GM23338 (cell line): ENCODE results near the gene WFDC13. TPM values are rescaled to one million over a fixed set of nuclear protein-coding genes. Genes with fewer than 3 reads are reported as not detected.
A peak's percentile ranks its signal among the peaks of the same experiment; 100 is the strongest.

Source experiments
- ATAC-seq: fragments of 200-7000 bp; cut with Tn5 transposase; 3 replicates; pipeline ENCODE4 v1.9.1; 2020
- DNase-seq: peaks from one replicate; pipeline ENCODE4 v3.0.0-alpha.2; 2015; ENCODE audit warnings: low spot score
- H2AFZ ChIP-seq: fragments of 200-600 bp; sonication (generic); 2 replicates; pipeline ENCODE4 v1.8.0; 2016; ENCODE audit warnings: antibody characterized with exemption, mild to moderate bottlenecking, moderate library complexity
- H3F3A ChIP-seq: fragments of 200-600 bp; sonication (generic); replicated peaks from 2 replicates; pipeline ENCODE4 v1.8.0; 2017; ENCODE audit warnings: antibody characterized with exemption, mixed run types, low read depth
- H3K27ac ChIP-seq: fragments of 200-600 bp; sonication (generic); 2 replicates; pipeline ENCODE4 v1.6.1; 2016; ENCODE audit warnings: low read depth
- H3K27me3 ChIP-seq: fragments of 200-600 bp; sonication (generic); 2 replicates; pipeline ENCODE4 v1.8.0; 2016; ENCODE audit warnings: mild to moderate bottlenecking, mixed run types, moderate library complexity; ENCODE audit not compliant: insufficient read depth
- H3K36me3 ChIP-seq: fragments of 200-600 bp; sonication (generic); 2 replicates; pipeline ENCODE4 v1.8.0; 2016; ENCODE audit warnings: mild to moderate bottlenecking; ENCODE audit not compliant: insufficient read depth
- H3K4me1 ChIP-seq: fragments of 200-600 bp; sonication (generic); 2 replicates; pipeline ENCODE4 v1.8.0; 2016; ENCODE audit warnings: mild to moderate bottlenecking, moderate library complexity; ENCODE audit not compliant: insufficient read depth
- H3K4me2 ChIP-seq: fragments of 200-600 bp; sonication (generic); 2 replicates; pipeline ENCODE4 v1.7.1; 2017; ENCODE audit warnings: mixed run types
- H3K4me3 ChIP-seq: fragments of 200-600 bp; sonication (generic); 2 replicates; pipeline ENCODE4 v1.6.1; 2016; ENCODE audit warnings: mixed run types
- H3K79me2 ChIP-seq: fragments of 200-600 bp; sonication (generic); replicated peaks from 2 replicates; pipeline ENCODE4 v1.8.0; 2017; ENCODE audit warnings: mild to moderate bottlenecking; ENCODE audit not compliant: insufficient read depth
- H3K9me2 ChIP-seq: fragments of 200-600 bp; sonication (generic); 2 replicates; pipeline ENCODE4 v1.8.0; 2017; ENCODE audit not compliant: insufficient read depth
- H4K20me1 ChIP-seq: fragments of 200-600 bp; sonication (generic); replicated peaks from 2 replicates; pipeline ENCODE4 v1.8.0; 2017; ENCODE audit warnings: mild to moderate bottlenecking; ENCODE audit not compliant: insufficient read depth
- H3K27ac Mint-ChIP-seq: 2 replicates; pipeline ENCODE4 v1.8.0; 2020; ENCODE audit warnings: inconsistent platforms, mild to moderate bottlenecking, moderate library complexity, mixed read lengths
- H3K27me3 Mint-ChIP-seq: 3 replicates; pipeline ENCODE4 v1.8.0; 2022; ENCODE audit warnings: low read depth, mild to moderate bottlenecking, moderate library complexity, mixed read lengths, inconsistent platforms; ENCODE audit not compliant: insufficient read depth, poor library complexity
- H3K36me3 Mint-ChIP-seq: 3 replicates; pipeline ENCODE4 v1.8.0; 2021; ENCODE audit warnings: low read depth, mild to moderate bottlenecking, inconsistent platforms, moderate library complexity, mixed read lengths
- H3K4me1 Mint-ChIP-seq: 3 replicates; pipeline ENCODE4 v1.8.0; 2020; ENCODE audit warnings: mild to moderate bottlenecking, inconsistent platforms, mixed read lengths
- H3K4me3 Mint-ChIP-seq: 3 replicates; pipeline ENCODE4 v1.8.0; 2021; ENCODE audit warnings: moderate library complexity, mild to moderate bottlenecking, inconsistent platforms, mixed read lengths
- H3K9me3 Mint-ChIP-seq: 3 replicates; pipeline ENCODE4 v1.8.0; 2020; ENCODE audit warnings: moderate library complexity, mild to moderate bottlenecking, inconsistent platforms, mixed read lengths
- EZH2phosphoT487 ChIP-seq: fragments of 200-600 bp; sonication (generic); IDR thresholded peaks from one replicate; pipeline ENCODE4 v1.8.1; 2018; ENCODE audit warnings: antibody characterized with exemption; ENCODE audit not compliant: unreplicated experiment
- STAT1 ChIP-seq: IDR thresholded peaks from one replicate; pipeline ENCODE4 v1.6.1; 2016; ENCODE audit warnings: antibody characterized with exemption; ENCODE audit not compliant: unreplicated experiment
- ZNF114 ChIP-seq: fragments of 250-450 bp; sonication (Bioruptor Pico); IDR thresholded peaks from 2 replicates; pipeline ENCODE4 v1.5.0; 2020; ENCODE audit warnings: mild to moderate bottlenecking, moderate library complexity
- ZNF462 ChIP-seq: fragments of 250-450 bp; sonication (Bioruptor Pico); IDR thresholded peaks from 2 replicates; pipeline ENCODE4 v1.5.0; 2020; ENCODE audit warnings: mild to moderate bottlenecking, moderate library complexity
- polyA plus RNA-seq: library from polyadenylated mRNA; unstranded; fragments of >200 nt; fragmentation: Nextera tagmentation; extraction: Ambion mirVana; gene quantifications from 2 replicates; pipeline ENCODE4 v1.2.1, GENCODE V29; 2016
- total RNA-seq: library from RNA; depleted of rRNA; stranded (reverse); fragments of >200 nt; shearing (Covaris generic); gene quantifications from 2 replicates; pipeline ENCODE4 v1.2.3, GENCODE V29; 2014
- TF ChIP-seq, protein P1 (sequence below): IDR thresholded peaks from 2 replicates; pipeline ENCODE4 v1.6.1; 2016; ENCODE audit warnings: antibody characterized with exemption

Gene WFDC13
- total and polyA plus RNA-seq, 2 experiments from 2014 or later: not detected

DNA sequence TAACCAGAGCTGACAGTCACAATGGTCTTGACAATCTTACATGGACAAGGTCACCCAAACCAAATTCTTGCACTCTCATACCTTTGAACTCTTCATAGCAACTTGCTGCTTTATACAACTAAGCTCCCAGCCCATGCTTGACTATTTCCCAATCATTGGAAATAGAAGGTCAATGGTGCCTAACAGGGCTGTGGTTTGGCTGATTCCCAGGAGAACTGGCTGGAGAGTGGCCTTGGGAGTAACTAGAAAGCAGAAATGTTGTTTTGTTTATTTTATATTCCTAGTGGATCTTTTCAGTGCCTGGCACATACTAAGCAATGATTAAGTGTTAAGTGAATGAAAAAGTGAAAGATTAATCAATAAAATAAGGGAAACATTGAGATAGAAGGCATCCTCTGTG lies 23.3 kb downstream of the WFDC13 start:
- Histone ChIP-seq H3K79me2 (no peaks in the 10 kb centered on the region), H3K4me1 (no peaks in the 10 kb centered on the region), H3F3A (no peaks in the 10 kb centered on the region), H2AFZ (no peak overlapping the region), H4K20me1 (no peaks in the 10 kb centered on the region), H3K27ac (no peak overlapping the region), H3K27me3 (no peaks in the 10 kb centered on the region), H3K36me3 (no peaks in the 10 kb centered on the region), H3K9me2 (peaks cover 2% of the 10 kb centered on the region; the same call in 1 of the 2 replicates), H3K4me2 (no peak overlapping the region), H3K4me3 (no peak overlapping the region)
- Mint-ChIP-seq H3K27me3 (no peaks in the 10 kb centered on the region), H3K36me3 (no peaks in the 10 kb centered on the region; the same call in 1 of the 3 replicates), H3K9me3 (peaks cover 4% of the 10 kb centered on the region; the same call in 2 of the 3 replicates), H3K4me1 (no peaks in the 10 kb centered on the region; the same call in 2 of the 3 replicates), H3K4me3 (no peak overlapping the region), H3K27ac (no peak overlapping the region)
- TF ChIP-seq STAT1: no peak
- DNase-seq: no peak
- no peak for ATAC-seq

- H3K36me3 Mint-ChIP-seq: peaks cover 11% of the 10 kb centered on the region; the same call in 2 of the 3 replicates
- H3K27ac Mint-ChIP-seq: no peak overlapping the region
- no peaks in the 10 kb centered on the region for H4K20me1 ChIP-seq
- no peaks in the 10 kb centered on the region for H3K79me2 ChIP-seq
- H3K27ac ChIP-seq: no peak overlapping the region
- no peak overlapping the region for H3K4me3 ChIP-seq
- peaks cover 20% of the 10 kb centered on the region for H3K9me3 Mint-ChIP-seq
- 0 out of 2 replicates have a peak overlapping the region, but pooled peaks have one; percentile 2 for H2AFZ ChIP-seq
- H3K27me3 Mint-ChIP-seq: no peaks in the 10 kb centered on the region
- no peak for TF ChIP-seq ZNF114 (CRISPR knock-in tag)
- no peak for TF ChIP-seq EZH2phosphoT487
- TF ChIP-seq ZNF462 (CRISPR knock-in tag): no peak
- TF ChIP-seq, protein P1, sequence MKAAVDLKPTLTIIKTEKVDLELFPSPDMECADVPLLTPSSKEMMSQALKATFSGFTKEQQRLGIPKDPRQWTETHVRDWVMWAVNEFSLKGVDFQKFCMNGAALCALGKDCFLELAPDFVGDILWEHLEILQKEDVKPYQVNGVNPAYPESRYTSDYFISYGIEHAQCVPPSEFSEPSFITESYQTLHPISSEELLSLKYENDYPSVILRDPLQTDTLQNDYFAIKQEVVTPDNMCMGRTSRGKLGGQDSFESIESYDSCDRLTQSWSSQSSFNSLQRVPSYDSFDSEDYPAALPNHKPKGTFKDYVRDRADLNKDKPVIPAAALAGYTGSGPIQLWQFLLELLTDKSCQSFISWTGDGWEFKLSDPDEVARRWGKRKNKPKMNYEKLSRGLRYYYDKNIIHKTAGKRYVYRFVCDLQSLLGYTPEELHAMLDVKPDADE: no peak
- no peak for TF ChIP-seq STAT1
- H3K27me3 ChIP-seq: no peaks in the 10 kb centered on the region
- H3K4me1 ChIP-seq: no peaks in the 10 kb centered on the region
- DNase-seq (no peak), ATAC-seq (no peak)
- H3K9me2 ChIP-seq: peaks cover 2% of the 10 kb centered on the region; the same call in 1 of the 2 replicates
- no peaks in the 10 kb centered on the region; the same call in 2 of the 3 replicates for H3K4me1 Mint-ChIP-seq
- H3K4me2 ChIP-seq: no peak overlapping the region
- no peaks in the 10 kb centered on the region; the same call in 1 of the 2 replicates for H3K36me3 ChIP-seq
- no peaks in the 10 kb centered on the region for H3F3A ChIP-seq
- H3K4me3 Mint-ChIP-seq: no peak overlapping the region
Measured at GRCh38 chr20:45727044-45727443, 25.2 kb downstream of the WFDC13 start.
